H9 (cell line): ENCODE measurements around the gene FXN. TPM values are rescaled to one million over a fixed set of nuclear protein-coding genes. Genes with fewer than 3 reads are reported as not detected.

Experiments
- DNase-seq: peaks from one replicate; pipeline ENCODE4 v3.0.0-alpha.2; 2017
- H2AFZ ChIP-seq: one replicate; pipeline ENCODE4 v1.6.1; 2013; ENCODE audit warnings: mild to moderate bottlenecking, low read length, control low read depth, moderate library complexity
- H2AK5ac ChIP-seq: 2 replicates; pipeline ENCODE4 v1.6.1; 2013; ENCODE audit warnings: low read length, control low read depth, mixed read lengths; ENCODE audit not compliant: insufficient read length
- H2BK120ac ChIP-seq: one replicate; pipeline ENCODE4 v1.6.1; 2013; ENCODE audit warnings: low read depth, mild to moderate bottlenecking, low read length, control low read depth, inconsistent platforms; ENCODE audit not compliant: poor library complexity, severe bottlenecking
- H2BK12ac ChIP-seq: 2 replicates; pipeline ENCODE4 v1.6.1; 2013; ENCODE audit warnings: low read length, control low read depth, mixed read lengths, low read depth; ENCODE audit not compliant: insufficient read length
- H2BK15ac ChIP-seq: 2 replicates; pipeline ENCODE4 v1.6.1; 2013; ENCODE audit warnings: low read depth, low read length, control low read depth
- H2BK20ac ChIP-seq: one replicate; pipeline ENCODE4 v1.6.1; 2013; ENCODE audit warnings: low read depth, mild to moderate bottlenecking, low read length, control low read depth, inconsistent platforms; ENCODE audit not compliant: poor library complexity, severe bottlenecking
- H2BK5ac ChIP-seq: 2 replicates; pipeline ENCODE4 v1.6.1; 2013; ENCODE audit warnings: low read length, control low read depth, mixed read lengths; ENCODE audit not compliant: insufficient read length
- H3K14ac ChIP-seq: 2 replicates; pipeline ENCODE4 v1.6.1; 2013; ENCODE audit warnings: low read length, control low read depth; ENCODE audit not compliant: insufficient read depth
- H3K18ac ChIP-seq: 2 replicates; pipeline ENCODE4 v1.6.1; 2013; ENCODE audit warnings: low read depth, mild to moderate bottlenecking, mixed read lengths, low read length, control low read depth; ENCODE audit not compliant: insufficient read length
- H3K23ac ChIP-seq: 2 replicates; pipeline ENCODE4 v1.6.1; 2013; ENCODE audit warnings: low read length, control low read depth, mixed read lengths, low read depth; ENCODE audit not compliant: insufficient read length
- H3K23me2 ChIP-seq: 2 replicates; pipeline ENCODE4 v1.6.1; 2013; ENCODE audit warnings: low read depth, mild to moderate bottlenecking, mixed read lengths, low read length, control low read depth; ENCODE audit not compliant: insufficient read length, poor library complexity, severe bottlenecking
- H3K27ac ChIP-seq: 2 replicates; pipeline ENCODE4 v1.5.1; 2013; ENCODE audit warnings: low read length, control low read depth, mixed read lengths, low read depth; ENCODE audit not compliant: insufficient read length
- H3K27me3 ChIP-seq: 2 replicates; pipeline ENCODE4 v1.6.1; 2013; ENCODE audit warnings: low read length, control low read depth, inconsistent platforms; ENCODE audit not compliant: insufficient read depth
- H3K4ac ChIP-seq: 2 replicates; pipeline ENCODE4 v1.6.1; 2013; ENCODE audit warnings: low read depth, mild to moderate bottlenecking, control low read depth, inconsistent platforms, low read length, moderate library complexity
- H3K4me1 ChIP-seq: 2 replicates; pipeline ENCODE4 v1.6.1; 2013; ENCODE audit warnings: low read length, control low read depth, inconsistent platforms; ENCODE audit not compliant: insufficient read depth
- H3K4me2 ChIP-seq: 2 replicates; pipeline ENCODE4 v1.6.1; 2013; ENCODE audit warnings: low read length, control low read depth, mixed read lengths; ENCODE audit not compliant: insufficient read length, insufficient read depth
- H3K56ac ChIP-seq: 2 replicates; pipeline ENCODE4 v1.6.1; 2013; ENCODE audit warnings: low read depth, mild to moderate bottlenecking, mixed read lengths, low read length, control low read depth; ENCODE audit not compliant: insufficient read length
- H3K79me1 ChIP-seq: 2 replicates; pipeline ENCODE4 v1.6.1; 2013; ENCODE audit warnings: low read depth, mild to moderate bottlenecking, moderate library complexity, low read length, control low read depth, inconsistent platforms; ENCODE audit not compliant: insufficient read depth, poor library complexity, severe bottlenecking
- H3K79me2 ChIP-seq: 2 replicates; pipeline ENCODE4 v1.6.1; 2013; ENCODE audit warnings: low read length, control low read depth, inconsistent platforms; ENCODE audit not compliant: insufficient read depth
- H3K9ac ChIP-seq: 2 replicates; pipeline ENCODE4 v1.6.1; 2013; ENCODE audit warnings: low read length, control low read depth, mixed read lengths; ENCODE audit not compliant: insufficient read length; ENCODE audit errors: extremely low read depth
- H3K9me3 ChIP-seq: one replicate; pipeline ENCODE4 v1.6.1; 2013; ENCODE audit warnings: low read depth, low read length, inconsistent platforms; ENCODE audit not compliant: control insufficient read depth
- H3T11ph ChIP-seq: one replicate; pipeline ENCODE4 v1.6.1; 2013; ENCODE audit warnings: mild to moderate bottlenecking, low read length, control low read depth, inconsistent platforms
- H4K20me1 ChIP-seq: one replicate; pipeline ENCODE4 v1.6.1; 2013; ENCODE audit not compliant: control insufficient read depth, insufficient read length, insufficient read depth
- H4K5ac ChIP-seq: 2 replicates; pipeline ENCODE4 v1.6.1; 2013; ENCODE audit warnings: low read depth, mild to moderate bottlenecking, mixed read lengths, low read length, control low read depth; ENCODE audit not compliant: insufficient read length
- H4K8ac ChIP-seq: replicated peaks from 2 replicates; pipeline ENCODE4 v1.6.1; 2013; ENCODE audit warnings: low read length, control low read depth, mixed read lengths, low read depth; ENCODE audit not compliant: insufficient read length
- H4K91ac ChIP-seq: 2 replicates; pipeline ENCODE4 v1.6.1; 2013; ENCODE audit warnings: low read depth, mild to moderate bottlenecking, moderate library complexity, mixed read lengths, low read length, control low read depth; ENCODE audit not compliant: insufficient read length
- H3K27ac Mint-ChIP-seq, 3 experiments: 2 replicates in 2 of 3; 3 replicates in 1 of 3; pipeline ENCODE4 v1.8.0; 2020 to 2021; ENCODE audit warnings: mixed read lengths in 3 of 3, mild to moderate bottlenecking in 1 of 3, moderate library complexity in 1 of 3
- H3K27me3 Mint-ChIP-seq: 2 replicates; pipeline ENCODE4 v1.8.0; 2021; ENCODE audit warnings: low read depth, mild to moderate bottlenecking, moderate library complexity, mixed read lengths
- H3K36me3 Mint-ChIP-seq, 3 experiments: 2 replicates in 2 of 3; 3 replicates in 1 of 3; pipeline ENCODE4 v1.8.0; 2020 to 2021; ENCODE audit warnings: low read depth in 3 of 3, mixed read lengths in 3 of 3; ENCODE audit not compliant: insufficient read depth in 1 of 3
- H3K4me1 Mint-ChIP-seq, 2 experiments: 2 replicates each; pipeline ENCODE4 v1.8.0; 2020; ENCODE audit warnings: mixed read lengths in 2 of 2
- H3K4me3 Mint-ChIP-seq, 2 experiments: 2 replicates in 1 of 2; 3 replicates in 1 of 2; pipeline ENCODE4 v1.8.0; 2020 to 2021; ENCODE audit warnings: mild to moderate bottlenecking in 2 of 2, mixed read lengths in 2 of 2, moderate library complexity in 1 of 2
- H3K9me3 Mint-ChIP-seq, 2 experiments: 2 replicates in 1 of 2; 3 replicates in 1 of 2; pipeline ENCODE4 v1.8.0; 2020; ENCODE audit warnings: mild to moderate bottlenecking in 2 of 2, mixed read lengths in 2 of 2, moderate library complexity in 1 of 2
- CTCF ChIP-seq: fragments of 200-600 bp; sonication (generic); conservative IDR thresholded peaks from 3 replicates; pipeline ENCODE4 v1.8.0; 2021; ENCODE audit warnings: antibody characterized with exemption, mild to moderate bottlenecking
- WGBS: extraction: QIAGEN DNeasy Blood & Tissue Kit; methylation state at CpG from one replicate; pipeline ENCODE4 v1.1.7; 2013; ENCODE audit warnings: missing lambda C conversion rate, low lambda C conversion rate, mixed read lengths; ENCODE audit not compliant: insufficient read length; ENCODE audit errors: extremely low coverage; 5-methylcytosine and 5-hydroxymethylcytosine counted together
- total RNA-seq: library from RNA; stranded (reverse); gene quantifications from 2 replicates; pipeline ENCODE4 v1.2.1, GENCODE V29; 2021

Gene FXN
- total RNA-seq, 1 experiment from 2014 or later, result 34.4 TPM

DNA sequence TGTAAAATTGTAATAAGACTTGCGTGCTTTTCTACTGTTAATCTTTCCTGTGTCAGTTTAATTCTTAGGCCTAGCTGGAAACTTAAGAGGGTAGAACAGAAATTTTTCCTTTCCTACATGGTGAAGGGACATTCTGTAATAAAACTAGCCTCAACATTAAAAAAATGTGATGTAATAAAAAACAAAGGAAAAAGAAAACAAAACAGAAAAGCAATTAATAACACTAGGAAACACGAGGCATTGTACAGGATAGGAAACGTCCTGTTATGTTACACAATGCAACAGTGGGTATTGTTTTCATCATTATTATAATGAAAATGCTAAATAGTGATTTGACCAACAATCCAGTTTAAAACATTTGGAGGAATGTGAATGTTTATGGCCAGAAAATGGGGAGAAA is 47.8 kb downstream of the FXN start:
- no peak overlapping the region for H2AFZ ChIP-seq

More for the DNA sequence above, 47.8 kb downstream of the FXN start:
- Histone ChIP-seq H3K27me3 (no peaks in the 10 kb centered on the region), H3K9ac (no peak overlapping the region), H2BK12ac (no peak overlapping the region), H2BK20ac (no peak overlapping the region), H3K9me3 (no peaks in the 10 kb centered on the region), H3K79me1 (no peaks in the 10 kb centered on the region), H3K79me2 (no peaks in the 10 kb centered on the region), H3K4me2 (no peak overlapping the region), H3K56ac (no peak overlapping the region), H3K4ac (no peak overlapping the region), H2BK120ac (no peak overlapping the region), H3K4me1 (no peaks in the 10 kb centered on the region), H4K8ac (no peak overlapping the region), H3K23ac (no peak overlapping the region), H2BK5ac (no peak overlapping the region), H3K14ac (no peak overlapping the region), H3T11ph (no peak overlapping the region), H4K91ac (no peak overlapping the region), H4K5ac (no peak overlapping the region), H3K18ac (no peak overlapping the region), H4K20me1 (no peaks in the 10 kb centered on the region), H3K27ac (no peak overlapping the region), H3K23me2 (no peaks in the 10 kb centered on the region), H2AK5ac (no peak overlapping the region), H2BK15ac (no peak overlapping the region)
- Mint-ChIP-seq H3K36me3 (peaks cover 4 to 10% (median 6%) of the 10 kb centered on the region in 3 experiments; a peak in 6 of 7 replicates), H3K27ac (peak overlapping the region in 1 of 3 experiments; percentile 63; a peak in 2 of 7 replicates), H3K27me3 (no peaks in the 10 kb centered on the region), H3K4me1 (peaks cover 14 to 17% of the 10 kb centered on the region in 2 experiments), H3K4me3 (no peak overlapping the region), H3K9me3 (peaks cover 0 to 4% of the 10 kb centered on the region in 2 experiments; a peak in 1 of 5 replicates)
- TF ChIP-seq CTCF, result no peak
- WGBS, result no CpG with 5 or more reads among the region's 3 CpGs
- DNase-seq, result no peak
